Prostate gland (tissue), 2 donors: Measurements from ENCODE around the gene PLA2G4F.

Experiments used
- POLR2AphosphoS5 ChIP-seq: sonication (generic); formaldehyde crosslinking; IDR thresholded peaks from one replicate; pipeline ENCODE4 v1.6.1; 2017; ENCODE audit warnings: antibody characterized with exemption
- TF ChIP-seq, protein P1 (sequence below), 4 experiments: fragments of 200-600 bp in 2 of 4; fragments of 450-650 bp in 2 of 4; sonication (generic) in 2 of 4; IDR thresholded peaks; 1 replicate in 3 of 4; 2 replicates in 1 of 4; pipeline ENCODE4 v1.5.1; 2016 to 2019; ENCODE audit warnings: antibody characterized with exemption in 4 of 4, mild to moderate bottlenecking in 2 of 4, moderate library complexity in 2 of 4

DNA sequence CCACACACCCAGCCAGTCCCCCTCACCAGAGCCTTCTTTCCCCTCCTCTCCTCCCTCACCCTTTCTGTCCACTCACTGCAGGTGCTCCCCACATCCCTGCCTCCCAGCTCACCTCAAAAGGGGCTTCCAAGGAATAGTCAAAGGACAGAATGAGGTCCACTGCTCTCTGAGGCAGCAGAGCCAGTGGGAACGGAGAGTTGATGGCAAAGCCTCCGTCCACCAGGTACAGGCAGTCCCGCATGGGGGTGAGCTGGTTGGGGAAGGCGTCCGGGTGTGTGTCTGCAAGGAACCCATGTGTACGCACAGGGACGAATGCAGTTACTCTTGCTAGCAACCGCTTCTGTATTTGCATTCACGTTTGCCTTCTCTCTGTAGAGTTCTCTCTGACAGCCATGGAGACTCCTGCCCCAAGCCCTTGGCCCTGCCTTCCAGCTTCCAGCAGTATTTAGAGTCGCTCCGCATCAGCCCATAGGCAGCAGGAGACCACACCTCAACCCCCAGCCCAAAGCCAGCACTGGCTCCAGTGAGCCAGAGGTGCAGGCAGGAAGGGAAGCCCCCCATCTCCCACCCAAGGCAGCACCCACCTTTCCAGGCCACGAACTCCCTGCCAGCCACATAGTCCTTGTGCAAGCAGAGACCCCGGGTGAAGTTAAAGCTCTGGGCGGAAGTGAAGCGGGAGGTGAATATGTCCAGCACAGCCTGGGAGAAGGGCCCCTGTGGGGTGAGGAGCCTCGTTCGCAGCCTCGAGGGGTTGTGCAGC, 12.4 kb downstream of the PLA2G4F start:
- TF ChIP-seq, protein P1, sequence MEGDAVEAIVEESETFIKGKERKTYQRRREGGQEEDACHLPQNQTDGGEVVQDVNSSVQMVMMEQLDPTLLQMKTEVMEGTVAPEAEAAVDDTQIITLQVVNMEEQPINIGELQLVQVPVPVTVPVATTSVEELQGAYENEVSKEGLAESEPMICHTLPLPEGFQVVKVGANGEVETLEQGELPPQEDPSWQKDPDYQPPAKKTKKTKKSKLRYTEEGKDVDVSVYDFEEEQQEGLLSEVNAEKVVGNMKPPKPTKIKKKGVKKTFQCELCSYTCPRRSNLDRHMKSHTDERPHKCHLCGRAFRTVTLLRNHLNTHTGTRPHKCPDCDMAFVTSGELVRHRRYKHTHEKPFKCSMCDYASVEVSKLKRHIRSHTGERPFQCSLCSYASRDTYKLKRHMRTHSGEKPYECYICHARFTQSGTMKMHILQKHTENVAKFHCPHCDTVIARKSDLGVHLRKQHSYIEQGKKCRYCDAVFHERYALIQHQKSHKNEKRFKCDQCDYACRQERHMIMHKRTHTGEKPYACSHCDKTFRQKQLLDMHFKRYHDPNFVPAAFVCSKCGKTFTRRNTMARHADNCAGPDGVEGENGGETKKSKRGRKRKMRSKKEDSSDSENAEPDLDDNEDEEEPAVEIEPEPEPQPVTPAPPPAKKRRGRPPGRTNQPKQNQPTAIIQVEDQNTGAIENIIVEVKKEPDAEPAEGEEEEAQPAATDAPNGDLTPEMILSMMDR (IDR thresholded peaks at IDR 0.05) = no peak
- no peak for TF ChIP-seq POLR2AphosphoS5
